Heart left ventricle (tissue), 16 donors: Measurements from ENCODE around the gene ZNF569. TPM values are rescaled to one million over a fixed set of nuclear protein-coding genes. Genes with fewer than 3 reads are reported as not detected.
A peak's percentile ranks its signal among the peaks of the same experiment; 100 is the strongest.

ENCODE experiments used
- ATAC-seq, 4 donors: fragments of 200-7000 bp; cut with Tn5 transposase; one replicate each; pipeline ENCODE4 v1.9.1; 2020 to 2022; ENCODE audit warnings: moderate library complexity in 4 of 4, mild to moderate bottlenecking in 3 of 4, moderate number of reproducible peaks in 1 of 4
- DNase-seq, 5 donors: peaks; one replicate each; pipeline ENCODE4 v3.0.0-alpha.2; 2020
- H3K27ac ChIP-seq, 12 donors: fragments of 200-600 bp; sonication (generic) in 4 of 12; one replicate each; pipeline versions ENCODE4 v1.5.0 to v1.8.0; 2016 to 2022; ENCODE audit warnings: mild to moderate bottlenecking in 2 of 12
- H3K27me3 ChIP-seq, 9 donors: fragments of 200-600 bp; sonication (generic) in 2 of 9; one replicate each; pipeline versions ENCODE4 v1.5.1 to v1.8.0; 2016 to 2022; ENCODE audit warnings: mild to moderate bottlenecking in 3 of 9
- H3K36me3 ChIP-seq, 9 donors: fragments of 200-600 bp; sonication (generic) in 2 of 9; one replicate each; pipeline versions ENCODE4 v1.5.0 to v1.8.0; 2018 to 2022; ENCODE audit warnings: mild to moderate bottlenecking in 2 of 9
- H3K4me1 ChIP-seq, 12 donors: fragments of 200-600 bp; sonication (generic) in 4 of 12; one replicate each; pipeline versions ENCODE4 v1.5.0 to v1.8.0; 2016 to 2022; ENCODE audit warnings: mild to moderate bottlenecking in 3 of 12
- H3K4me3 ChIP-seq, 12 donors: fragments of 200-600 bp; sonication (generic) in 4 of 12; one replicate each; pipeline versions ENCODE4 v1.5.0 to v1.8.0; 2017 to 2022; ENCODE audit warnings: mild to moderate bottlenecking in 9 of 12, moderate library complexity in 4 of 12
- H3K9me3 ChIP-seq, 12 donors: fragments of 200-600 bp; sonication (generic) in 4 of 12; one replicate each; pipeline versions ENCODE4 v1.5.0 to v1.8.0; 2016 to 2022; ENCODE audit warnings: mild to moderate bottlenecking in 1 of 12
- POLR2A ChIP-seq, 2 donors: fragments of 450-650 bp; IDR thresholded peaks; one replicate each; pipeline ENCODE4 v1.6.1; 2017; ENCODE audit warnings: antibody characterized with exemption in 2 of 2, mild to moderate bottlenecking in 2 of 2, moderate library complexity in 2 of 2
- WGBS, 4 donors: extraction: QIAGEN DNeasy Blood & Tissue Kit in 2 of 4; methylation state at CpG; one replicate each; pipeline versions ENCODE4 v1.1.5 to v1.1.7; 2013 to 2018; 5-methylcytosine and 5-hydroxymethylcytosine counted together
- intact Hi-C, 10 donors: fragments of 100-400 bp; cut with DNase I; formaldehyde crosslinking; loops; one replicate each; pipeline versions ENCODE4 v1.11.1 to v1.14.2; 2022
- polyA plus RNA-seq, 2 donors: library from polyadenylated mRNA; stranded (reverse); fragments of 200-250 nt; gene quantifications; one replicate each; pipeline ENCODE4 v1.2.3, GENCODE V29; 2013
- total RNA-seq, 9 donors: library from RNA; depleted of rRNA in 2 of 9; stranded (reverse); fragments of >200 nt in 2 of 9; fragmentation: NEBNext Ultra II Directional in 3 of 9; extraction: Animal tissue kit (Norgen Biotek cat#: 25700) in 3 of 9; gene quantifications; one replicate each; pipeline versions ENCODE4 v1.1.0 to v1.2.4, GENCODE V29; 2016 to 2023
- TF ChIP-seq, protein P1 (sequence below), 12 donors: fragments of 200-600 bp; sonication (generic) in 4 of 12; IDR thresholded peaks; one replicate each; pipeline versions ENCODE4 v1.5.0 to v1.8.0; 2018 to 2022; ENCODE audit warnings: antibody characterized with exemption in 12 of 12, mild to moderate bottlenecking in 5 of 12
- donor health status: ischemic (EF 13 %, LVEDD 7.1; RV severe dilation, severe dysfunction).
- donor health status: healthy with polysubstance abuse.
- donor health status: DM: no; HTN: yes; CAD: no.
- donor health status: DM: no; HTN: no; CAD: no.
- donor health status: ischemic (EF 25% LVEDD 6.9; RV normal size, moderate dysfunction).
- donor health status: ischemic (EF 25% LVEDD 5.7; RV mildly dilated, moderate dysfunction).
- donor health status: healthy.
- donor health status: DM: yes; HTN: yes; CAD: no.
- donor health status: ischemic (EF 35%, LVEDD 5.7; RV mildly dilated, moderate dysfunction).
- donor health status: nonischemic (EF 11% LVEDD 7.7; RV severe dilation, severe dysfunction).
- donor health status: DM: yes; HTN: yes; CAD: no.
- donor health status: PGD.
- donor health status: ischemic (EF 29% LVEDD 5.4; RV normal size, mild dysfunction).
- donor health status: nonischemic (EF 23%, LVEDD 6.1; RV moderate dilation, normal function).

Gene ZNF569
- total and polyA plus RNA-seq, 11 donors, result 2.6 to 8.0 (median 5.8) TPM

DNA sequence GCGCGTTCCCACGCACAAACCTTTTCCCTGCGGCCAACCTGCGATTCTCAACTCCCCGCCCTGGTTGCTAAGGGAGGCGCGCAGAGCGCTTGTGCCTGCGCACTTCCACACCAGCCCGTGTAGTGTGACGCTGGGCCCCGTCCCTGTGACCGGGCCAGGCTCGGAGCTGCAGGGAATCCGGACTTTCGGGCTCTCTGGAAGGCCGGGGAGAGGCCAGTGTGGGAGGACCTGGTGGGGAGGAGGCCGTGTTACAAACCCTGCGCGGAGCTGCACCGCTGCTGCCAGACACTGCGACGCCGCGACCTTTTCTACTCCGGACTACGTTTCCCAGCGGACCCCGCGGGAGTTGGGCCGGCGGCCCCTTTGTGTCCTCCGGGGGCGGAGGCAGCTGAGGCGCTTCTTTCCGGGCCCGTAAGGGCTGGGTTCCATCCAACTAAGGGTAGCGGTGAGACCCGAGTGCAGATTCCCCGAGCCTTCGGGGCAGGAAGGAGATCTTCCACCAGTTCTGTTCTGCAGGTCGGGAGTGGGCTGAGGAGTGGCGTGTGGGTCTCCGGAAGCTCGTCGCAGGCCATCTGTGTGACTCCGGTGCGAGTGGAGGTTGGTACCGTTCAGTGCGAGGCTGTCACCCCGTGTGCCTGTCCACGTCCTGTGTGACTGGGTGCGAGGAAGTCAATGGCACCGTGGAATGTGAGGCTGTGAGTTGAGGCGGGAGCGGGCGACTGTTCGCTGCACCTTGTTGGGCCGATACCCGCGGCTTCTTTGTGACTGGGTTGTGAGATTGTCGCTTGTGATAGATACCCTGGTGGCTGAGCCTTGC lies 1.9 kb upstream of the ZNF569 start, which contains the start of gene ZNF570:
Gene ZNF570 (plus strand): TSS at position 396 of the 817 bp plus-strand sequence. CDS start 999 bp downstream, outside the sequence.
- ATAC-seq (peak; percentile 85 to 91 (median 90)), DNase-seq (peak; percentile 91 to 95 (median 93))
- intact Hi-C loops, result loop anchor here in 7 of 10 donors (1.0 to 10.0 kb wide), 16 partner anchors 37 to 552 kb away; partner anchors contain the start of genes ZNF527 (in 5 of the 7), ZNF793 (in 5 of the 7), ZNF383 (in 2 of the 7) and ZFP30 (in 1 of the 7)
- H3K36me3 ChIP-seq, result peaks cover 0 to 28% (median 15%) of the 10 kb centered on the region in 9 donors
- peaks cover 0 to 32% (median 25%) of the 10 kb centered on the region in 12 donors for H3K4me1 ChIP-seq
- 0 to 1% (median 0%) methylated on average over 46 to 63 of the region's 63 CpGs for WGBS, 4 donors
- H3K27ac ChIP-seq, result peak within 1 kb of the TSS; percentile 81 to 99 (median 96)
- H3K27me3 ChIP-seq, result no peaks in the 10 kb centered on the region
- TF ChIP-seq, protein P1, sequence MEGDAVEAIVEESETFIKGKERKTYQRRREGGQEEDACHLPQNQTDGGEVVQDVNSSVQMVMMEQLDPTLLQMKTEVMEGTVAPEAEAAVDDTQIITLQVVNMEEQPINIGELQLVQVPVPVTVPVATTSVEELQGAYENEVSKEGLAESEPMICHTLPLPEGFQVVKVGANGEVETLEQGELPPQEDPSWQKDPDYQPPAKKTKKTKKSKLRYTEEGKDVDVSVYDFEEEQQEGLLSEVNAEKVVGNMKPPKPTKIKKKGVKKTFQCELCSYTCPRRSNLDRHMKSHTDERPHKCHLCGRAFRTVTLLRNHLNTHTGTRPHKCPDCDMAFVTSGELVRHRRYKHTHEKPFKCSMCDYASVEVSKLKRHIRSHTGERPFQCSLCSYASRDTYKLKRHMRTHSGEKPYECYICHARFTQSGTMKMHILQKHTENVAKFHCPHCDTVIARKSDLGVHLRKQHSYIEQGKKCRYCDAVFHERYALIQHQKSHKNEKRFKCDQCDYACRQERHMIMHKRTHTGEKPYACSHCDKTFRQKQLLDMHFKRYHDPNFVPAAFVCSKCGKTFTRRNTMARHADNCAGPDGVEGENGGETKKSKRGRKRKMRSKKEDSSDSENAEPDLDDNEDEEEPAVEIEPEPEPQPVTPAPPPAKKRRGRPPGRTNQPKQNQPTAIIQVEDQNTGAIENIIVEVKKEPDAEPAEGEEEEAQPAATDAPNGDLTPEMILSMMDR (IDR thresholded peaks at IDR 0.05), result no peak
- TF ChIP-seq POLR2A (IDR thresholded peaks at IDR 0.05), result peak in 1 of 2 donors; percentile 61
- peak within 1 kb of the TSS; percentile 36 to 95 (median 79) for H3K4me3 ChIP-seq
- H3K9me3 ChIP-seq, result peaks cover 0 to 43% (median 2%) of the 10 kb centered on the region in 12 donors

DNA sequence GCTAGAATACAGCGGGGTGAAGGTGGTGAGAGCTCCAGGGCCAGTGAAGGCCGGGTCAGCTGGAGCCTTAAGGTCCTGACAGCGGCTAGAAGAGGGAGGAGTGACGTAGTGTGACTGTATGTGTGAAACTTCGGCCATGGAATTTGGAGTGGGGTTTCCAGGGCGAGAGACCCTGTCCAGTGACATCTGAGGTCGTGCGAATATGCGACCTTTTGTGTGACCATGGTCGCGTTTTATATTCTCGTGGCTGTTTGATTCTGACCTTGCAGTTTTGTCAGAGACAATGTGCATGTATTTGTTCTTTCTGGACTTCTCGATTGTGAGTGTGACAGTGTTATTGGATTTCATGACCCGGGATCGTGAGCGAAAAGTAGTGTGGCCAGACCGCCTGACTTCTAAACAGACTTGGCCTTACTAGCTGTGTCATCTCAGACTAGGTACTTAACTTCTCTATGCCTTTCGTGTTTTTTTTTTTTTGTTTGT lies 405 bp upstream of the ZNF569 start:
- H3K9me3 ChIP-seq, result peaks cover 0 to 41% (median 0%) of the 10 kb centered on the region in 12 donors
- TF ChIP-seq, protein P1 (IDR thresholded peaks at IDR 0.05), result no peak
- no peak for TF ChIP-seq POLR2A (IDR thresholded peaks at IDR 0.05)
- peak overlapping the region; percentile 74 to 99 (median 96) for H3K27ac ChIP-seq
- peaks cover 0 to 32% (median 25%) of the 10 kb centered on the region in 12 donors for H3K4me1 ChIP-seq
- peak overlapping the region; percentile 51 to 95 (median 81) for H3K4me3 ChIP-seq
- peaks cover 0 to 42% (median 28%) of the 10 kb centered on the region in 9 donors for H3K36me3 ChIP-seq
- intact Hi-C loops, result loop anchor here in 7 of 10 donors (1.0 to 10.0 kb wide), 17 partner anchors 39 to 550 kb away; partner anchors contain the start of genes ZNF527 (in 6 of the 7), ZNF793 (in 4 of the 7), ZNF383 (in 2 of the 7) and ZFP30 (in 1 of the 7)
- no peak for ATAC-seq
- 32 to 52% (median 40%) methylated on average over 18 of the region's 18 CpGs for WGBS, 4 donors
- no peaks in the 10 kb centered on the region for H3K27me3 ChIP-seq
- DNase-seq, result no peak

DNA sequence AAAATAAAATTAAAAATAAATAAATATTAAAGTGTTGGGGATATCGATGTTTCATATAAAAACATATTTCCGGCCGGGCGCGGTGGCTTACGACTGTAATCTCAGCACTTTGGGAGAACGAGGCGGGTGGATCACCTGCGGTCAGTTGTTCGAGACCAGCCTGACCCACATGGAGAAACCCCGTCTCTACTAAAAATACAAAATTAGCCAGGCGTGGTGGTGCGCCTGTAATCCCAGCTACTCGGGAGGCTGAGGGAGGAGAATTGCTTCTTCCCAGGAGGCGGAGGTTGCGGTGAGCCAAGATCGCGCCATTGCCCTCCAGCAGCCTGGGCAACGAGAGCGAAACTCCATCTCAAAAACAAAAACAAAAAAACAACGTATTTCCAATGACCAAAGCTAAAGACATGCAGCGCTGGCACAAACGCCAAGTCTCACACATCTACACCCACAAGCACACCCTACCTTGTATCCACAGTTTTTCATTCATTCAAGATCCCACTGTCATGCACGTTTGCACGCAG lies 907 bp downstream of the ZNF569 start:
- H3K27me3 ChIP-seq, result no peaks in the 10 kb centered on the region
- 26 to 36% (median 30%) methylated on average over 25 of the region's 25 CpGs for WGBS, 4 donors
- ATAC-seq (no peak), DNase-seq (peak in 2 of 5 donors; percentile 4 to 25)
- peak overlapping the region in 11 of 12 donors; percentile 88 to 99 (median 96) for H3K27ac ChIP-seq
- H3K36me3 ChIP-seq, result peaks cover 0 to 42% (median 27%) of the 10 kb centered on the region in 9 donors
- H3K4me1 ChIP-seq, result peaks cover 0 to 32% (median 25%) of the 10 kb centered on the region in 12 donors
- peaks cover 0 to 42% (median under 1%) of the 10 kb centered on the region in 12 donors for H3K9me3 ChIP-seq
- peak overlapping the region; percentile 51 to 95 (median 81) for H3K4me3 ChIP-seq
- intact Hi-C loops, result loop anchor here in 7 of 10 donors (2.0 to 10.0 kb wide), 15 partner anchors 41 to 549 kb away; partner anchors contain the start of genes ZNF527 (in 5 of the 7), ZNF383 (in 2 of the 7), ZNF793 (in 2 of the 7) and ZFP30 (in 1 of the 7)
- TF ChIP-seq POLR2A (IDR thresholded peaks at IDR 0.05), result no peak
- TF ChIP-seq, protein P1 (IDR thresholded peaks at IDR 0.05), result no peak
